GM19023 (cell line): ENCODE data around the gene ACVRL1.

Experiments used
- ATAC-seq: cut with Tn5 transposase; IDR thresholded peaks from one replicate; pipeline ENCODE4 v1.9.1; 2021; ENCODE audit warnings: mild to moderate bottlenecking, moderate library complexity; ENCODE audit not compliant: unreplicated experiment

Gene ACVRL1

DNA sequence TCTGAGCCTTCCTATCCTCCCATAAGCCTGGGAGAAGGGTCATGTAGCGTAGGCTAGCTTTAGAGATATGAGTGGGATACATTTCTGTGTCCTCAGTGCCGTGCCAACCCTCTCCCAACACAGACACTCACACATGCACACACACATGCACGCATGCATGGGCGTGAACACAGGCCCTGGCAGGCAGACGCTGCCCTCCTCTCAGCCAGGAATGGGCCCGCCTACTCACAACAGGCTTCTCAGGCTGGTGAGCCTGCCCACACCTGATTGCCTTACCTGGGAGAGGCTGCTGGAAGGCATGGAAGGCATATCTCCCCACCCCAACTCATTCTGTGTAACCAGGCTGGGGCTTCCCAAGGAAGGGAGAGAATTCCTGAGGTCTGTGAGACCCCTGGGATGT is 31.4 kb downstream of the ACVRL1 start:
- ATAC-seq, result no peak

- no peak for ATAC-seq
These were observed 33.8 kb downstream of the ACVRL1 start for GRCh38 chr12:51941011-51941581.

DNA sequence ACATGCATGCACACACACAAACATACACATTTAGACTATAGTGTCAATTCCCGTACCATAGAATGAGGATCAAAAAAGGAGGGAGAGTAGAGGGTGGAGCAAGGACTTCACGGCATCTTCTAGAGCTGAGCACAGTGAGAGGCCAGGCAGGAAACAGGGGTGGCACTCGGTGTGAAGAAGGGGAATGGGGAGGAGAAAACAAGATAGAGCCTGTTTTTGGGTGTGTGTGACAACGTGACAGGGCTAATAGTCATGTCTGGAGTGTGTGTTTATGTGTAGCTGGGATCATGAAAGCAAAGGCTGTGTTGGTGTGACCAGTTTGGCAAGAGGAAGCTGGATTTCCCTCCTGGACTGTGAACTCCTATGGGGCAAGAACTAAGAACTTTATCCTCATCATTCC is 34.3 kb downstream of the ACVRL1 start:
- ATAC-seq, result no peak

- no peak for ATAC-seq
These were observed 34.8 kb downstream of the ACVRL1 start for GRCh38 chr12:51942056-51942455.

GRCh38 chr12:51942501-51943000 is 35.2 kb downstream of the ACVRL1 start:
- ATAC-seq, result no peak

GRCh38 chr12:51943346-51943745 is 36.0 kb downstream of the ACVRL1 start:
- no peak for ATAC-seq

- no peak for ATAC-seq
These were observed 37.4 kb downstream of the ACVRL1 start for GRCh38 chr12:51944608-51945233.

DNA sequence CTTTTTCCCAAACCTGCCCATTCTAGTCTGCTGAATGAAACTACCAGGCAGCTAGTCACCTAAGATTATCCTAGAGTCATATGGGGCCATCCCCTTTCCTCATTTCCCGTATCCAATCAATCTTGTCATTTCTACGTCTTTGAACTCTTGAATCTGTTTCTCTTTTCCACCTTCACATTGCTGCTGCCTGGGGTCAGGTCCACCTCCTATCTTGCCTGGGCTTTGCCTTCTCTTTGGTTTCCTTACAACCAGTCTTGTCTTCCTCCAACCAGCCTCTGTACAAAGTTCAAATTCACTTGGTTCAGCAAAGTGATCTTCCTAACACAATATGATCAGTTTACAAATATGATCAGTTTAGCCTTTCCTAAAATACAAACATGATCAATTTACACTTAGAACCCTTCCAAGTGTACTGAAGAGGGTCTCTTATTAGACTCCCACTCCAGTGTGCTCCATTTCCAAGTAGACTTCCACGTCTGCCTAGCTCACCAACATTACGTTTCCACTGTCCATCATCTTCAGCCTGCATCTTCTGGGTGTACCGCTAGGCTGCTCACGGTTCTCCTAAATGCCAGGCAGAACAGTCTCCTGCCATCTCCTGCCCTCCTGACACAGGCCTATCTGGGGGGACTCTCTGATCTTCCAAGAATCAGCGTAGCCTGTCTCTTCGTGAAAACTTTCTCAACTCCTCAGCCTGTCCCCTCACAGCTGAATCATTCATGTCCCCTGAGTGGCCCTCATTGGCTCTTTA is 40.1 kb downstream of the ACVRL1 start:
- no peak for ATAC-seq

GRCh38 chr12:51948066-51948465 is 40.8 kb downstream of the ACVRL1 start:
- ATAC-seq, result no peak

GRCh38 chr12:51949342-51950030 is 42.2 kb downstream of the ACVRL1 start:
- no peak for ATAC-seq

- no peak for ATAC-seq
These were observed 43.4 kb downstream of the ACVRL1 start for GRCh38 chr12:51950682-51951198.

- peak; percentile 88 for ATAC-seq
These were observed 44.0 kb downstream of the ACVRL1 start, which contains the start of gene ACVR1B for GRCh38 chr12:51951199-51951842. Gene ACVR1B (plus strand): TSS chr12:51951699. CDS start chr12:51951744, 45 bp downstream.

- ATAC-seq, result peak; percentile 8
These were observed 44.8 kb downstream of the ACVRL1 start for GRCh38 chr12:51951843-51952722.

DNA sequence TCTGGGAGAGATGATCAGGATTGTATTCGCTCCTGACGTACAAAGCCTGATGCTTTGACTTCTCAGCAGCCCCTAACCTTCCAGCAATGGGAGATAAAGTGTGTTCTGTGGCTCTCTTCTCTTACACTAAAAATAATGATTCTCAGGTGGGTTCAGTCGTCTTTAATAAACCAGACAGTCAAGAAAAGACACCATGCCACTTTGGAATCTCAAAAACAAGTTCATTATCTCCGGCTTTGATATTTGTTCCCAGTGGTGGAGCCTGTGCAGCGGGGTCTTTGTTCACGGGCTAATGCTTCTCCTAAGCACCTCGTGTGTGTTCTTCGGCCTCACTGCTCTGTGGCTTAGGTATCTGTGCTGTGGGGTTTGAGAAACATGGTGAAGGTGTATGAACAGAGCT is 45.8 kb downstream of the ACVRL1 start:
- no peak for ATAC-seq

- ATAC-seq, result no peak
These were observed 46.6 kb downstream of the ACVRL1 start for GRCh38 chr12:51953864-51954263.

DNA sequence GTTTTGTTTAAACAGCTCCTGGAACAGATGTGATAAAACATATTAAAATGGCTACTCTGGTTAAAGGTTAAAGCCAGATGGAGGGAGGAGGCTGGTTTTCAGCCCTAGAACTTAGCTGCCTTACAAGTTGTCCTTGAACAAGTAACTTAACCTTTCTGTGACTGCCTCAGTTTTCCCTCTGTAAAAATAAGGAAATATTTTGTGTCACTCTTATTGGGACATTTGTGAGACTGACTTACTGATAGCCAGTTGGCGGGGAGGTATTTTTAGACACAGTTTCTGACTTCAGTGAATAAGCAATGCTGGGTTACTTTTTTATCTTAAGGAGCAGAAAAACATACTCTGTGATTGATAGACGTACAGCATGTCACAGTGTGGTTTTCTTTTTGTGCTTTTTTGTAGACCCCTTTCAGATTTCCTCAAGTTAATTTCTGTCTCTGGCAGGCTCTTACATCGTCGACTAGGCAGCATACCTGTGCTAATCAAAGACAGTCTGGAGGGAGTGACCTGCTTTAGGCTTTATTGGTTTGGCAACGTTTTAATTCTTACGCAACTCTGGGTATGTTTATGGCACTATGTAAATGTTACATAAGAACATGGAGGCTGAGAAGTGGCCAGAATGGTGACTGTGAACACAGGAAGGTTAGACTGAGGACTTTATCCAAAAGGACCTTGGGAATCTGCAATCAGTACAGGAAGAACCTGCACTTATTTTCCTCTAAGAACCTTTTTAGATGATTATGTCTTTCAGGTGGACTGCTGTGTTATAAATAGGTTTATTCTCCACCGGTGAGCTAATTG is 47.5 kb downstream of the ACVRL1 start:
- no peak for ATAC-seq

- ATAC-seq, result no peak
These were observed 48.4 kb downstream of the ACVRL1 start for GRCh38 chr12:51955702-51956101.

GRCh38 chr12:51958542-51958941 is 51.2 kb downstream of the ACVRL1 start:
- ATAC-seq, result no peak

GRCh38 chr12:51959211-51959610 is 51.9 kb downstream of the ACVRL1 start:
- ATAC-seq, result no peak
